ENCODE measurements around the gene TBXA2R. TPM values are rescaled to one million over a fixed set of nuclear protein-coding genes. Genes with fewer than 3 reads are reported as not detected.

The TBXA2R gene
- total and polyA plus RNA-seq, 2 of the 4 experiments (the other 2 are of a cell fraction), result 0.36 to 2.3 TPM

DNA sequence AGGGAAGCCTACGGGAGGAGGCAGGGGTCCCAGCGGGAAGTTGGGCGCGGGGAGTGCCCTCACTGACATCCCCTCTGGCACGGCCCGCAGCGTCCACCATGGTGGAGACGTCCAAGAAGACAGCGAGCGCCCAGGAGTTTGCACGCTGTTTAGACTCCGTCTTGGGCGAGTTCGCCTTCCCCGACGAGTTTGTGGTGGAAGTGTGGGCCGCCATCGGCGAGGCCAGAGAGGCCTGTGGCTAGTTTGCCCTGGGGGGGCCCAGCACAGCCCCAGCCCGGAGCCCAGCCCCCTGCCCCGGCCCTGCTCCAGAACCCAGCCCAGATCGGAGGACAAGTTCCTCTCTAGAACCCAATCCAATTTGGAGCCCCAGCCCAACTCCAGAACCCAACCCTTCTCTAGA, 16.7 kb downstream of the TBXA2R start:
- no TSS peak for BruUV-seq (replicated peaks)
- Histone ChIP-seq H3K27ac (ENCODE audit: insufficient read depth, low read length) (no peak overlapping the region), H3K9ac (ENCODE audit: low read depth, low read length) (no peak overlapping the region), H3K4me1 (ENCODE audit: control insufficient read depth, insufficient read depth, low read length) (no peaks in the 10 kb centered on the region), H3K9me3 (ENCODE audit: control insufficient read depth, insufficient read depth, low read length) (no peaks in the 10 kb centered on the region; the same call in 1 of the 2 replicates), H3K4me3 (ENCODE audit: insufficient read depth, low read depth, low read length) (no peak overlapping the region), H2AK9ac (replicated peaks; ENCODE audit: low read depth, low read length, poor library complexity) (no peak overlapping the region), H3K4me2 (ENCODE audit: low read depth, low read length) (no peak overlapping the region), H2AK5ac (ENCODE audit: low read depth, low read length) (no peak overlapping the region), H3K4ac (ENCODE audit: low read depth, low read length) (no peak overlapping the region), H4K20me1 (ENCODE audit: insufficient read depth, low read length) (no peaks in the 10 kb centered on the region), H2BK20ac (ENCODE audit: low read depth, low read length) (no peak overlapping the region), H2BK5ac (ENCODE audit: low read depth, low read length, poor library complexity, severe bottlenecking) (no peak overlapping the region), H3K79me1 (ENCODE audit: low read depth in 1 of 2, low read length in 2 of 2) (no peaks in the 10 kb centered on the region), H2AFZ (replicated peaks; ENCODE audit: low read length, poor library complexity) (no peak overlapping the region), H4K91ac (ENCODE audit: insufficient read depth, low read depth, low read length) (no peak overlapping the region), H3K23ac (ENCODE audit: low read depth, low read length) (no peak overlapping the region), H3K14ac (replicated peaks; ENCODE audit: low read depth, low read length) (no peak overlapping the region), H4K8ac (ENCODE audit: low read depth in 2 of 2, low read length in 2 of 2) (no peak overlapping the region), H4K5ac (ENCODE audit: low read depth, low read length) (no peak overlapping the region), H3K18ac (ENCODE audit: low read depth, low read length) (no peak overlapping the region), H3K27me3 (ENCODE audit: control insufficient read depth, insufficient read depth, low read length) (peaks cover 13% of the 10 kb centered on the region), H2BK120ac (ENCODE audit: low read depth, low read length) (no peak overlapping the region), H2BK15ac (ENCODE audit: low read depth, low read length) (no peak overlapping the region), H3K9me1 (ENCODE audit: insufficient read depth, low read length) (no peaks in the 10 kb centered on the region), H3K36me3 (ENCODE audit: control insufficient read depth, insufficient read depth, low read length) (no peaks in the 10 kb centered on the region), H3K56ac (ENCODE audit: extremely low read depth, insufficient read depth, low read length) (no peak overlapping the region)
- in situ Hi-C loops (cut with MboI; ENCODE audit: low sequenced_read_pairs), result no loop called here
- no peak for DNase-seq
- CTCF ChIA-PET, result no interaction called here
- dilution Hi-C loops (cut with HindIII; ENCODE audit: low sequenced_read_pairs, unreplicated experiment), result no loop called here
- 94% methylated on average over 7 of the region's 22 CpGs; no CpG with 5 or more reads in 1 of the 2 experiments for WGBS, 2 experiments (ENCODE audit: extremely low coverage in 2 of 2, insufficient read length in 1 of 2)
- intact Hi-C loops (cut with micrococcal nuclease), result no loop called here
- no peak for TF ChIP-seq SMC3 (IDR thresholded peaks at IDR 0.05; ENCODE audit: low read depth, low read length)
- no peak for TF ChIP-seq MAFK (IDR thresholded peaks at IDR 0.05; ENCODE audit: low read depth, low read length)
- TF ChIP-seq MAZ (IDR thresholded peaks at IDR 0.05; ENCODE audit: borderline replicate concordance, low read depth, low read length), result no peak
- no peak for TF ChIP-seq CEBPB (IDR thresholded peaks at IDR 0.05; ENCODE audit: low read depth, low read length)
- no peak for TF ChIP-seq RAD21 (IDR thresholded peaks at IDR 0.05; ENCODE audit: low read length)
- TF ChIP-seq RCOR1 (IDR thresholded peaks at IDR 0.05; ENCODE audit: insufficient replicate concordance, low read length), result no peak
- TF ChIP-seq, protein P1, sequence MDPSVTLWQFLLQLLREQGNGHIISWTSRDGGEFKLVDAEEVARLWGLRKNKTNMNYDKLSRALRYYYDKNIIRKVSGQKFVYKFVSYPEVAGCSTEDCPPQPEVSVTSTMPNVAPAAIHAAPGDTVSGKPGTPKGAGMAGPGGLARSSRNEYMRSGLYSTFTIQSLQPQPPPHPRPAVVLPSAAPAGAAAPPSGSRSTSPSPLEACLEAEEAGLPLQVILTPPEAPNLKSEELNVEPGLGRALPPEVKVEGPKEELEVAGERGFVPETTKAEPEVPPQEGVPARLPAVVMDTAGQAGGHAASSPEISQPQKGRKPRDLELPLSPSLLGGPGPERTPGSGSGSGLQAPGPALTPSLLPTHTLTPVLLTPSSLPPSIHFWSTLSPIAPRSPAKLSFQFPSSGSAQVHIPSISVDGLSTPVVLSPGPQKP (IDR thresholded peaks at IDR 0.05; ENCODE audit: borderline replicate concordance, low read depth, low read length), result no peak
- TF ChIP-seq POLR2A (IDR thresholded peaks at IDR 0.05; ENCODE audit: low read depth, low read length), result no peak
- no peak for TF ChIP-seq MXI1 (IDR thresholded peaks at IDR 0.05; ENCODE audit: borderline replicate concordance, low read depth, low read length)
- TF ChIP-seq, protein P2, sequence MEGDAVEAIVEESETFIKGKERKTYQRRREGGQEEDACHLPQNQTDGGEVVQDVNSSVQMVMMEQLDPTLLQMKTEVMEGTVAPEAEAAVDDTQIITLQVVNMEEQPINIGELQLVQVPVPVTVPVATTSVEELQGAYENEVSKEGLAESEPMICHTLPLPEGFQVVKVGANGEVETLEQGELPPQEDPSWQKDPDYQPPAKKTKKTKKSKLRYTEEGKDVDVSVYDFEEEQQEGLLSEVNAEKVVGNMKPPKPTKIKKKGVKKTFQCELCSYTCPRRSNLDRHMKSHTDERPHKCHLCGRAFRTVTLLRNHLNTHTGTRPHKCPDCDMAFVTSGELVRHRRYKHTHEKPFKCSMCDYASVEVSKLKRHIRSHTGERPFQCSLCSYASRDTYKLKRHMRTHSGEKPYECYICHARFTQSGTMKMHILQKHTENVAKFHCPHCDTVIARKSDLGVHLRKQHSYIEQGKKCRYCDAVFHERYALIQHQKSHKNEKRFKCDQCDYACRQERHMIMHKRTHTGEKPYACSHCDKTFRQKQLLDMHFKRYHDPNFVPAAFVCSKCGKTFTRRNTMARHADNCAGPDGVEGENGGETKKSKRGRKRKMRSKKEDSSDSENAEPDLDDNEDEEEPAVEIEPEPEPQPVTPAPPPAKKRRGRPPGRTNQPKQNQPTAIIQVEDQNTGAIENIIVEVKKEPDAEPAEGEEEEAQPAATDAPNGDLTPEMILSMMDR (conservative IDR thresholded peaks at IDR 0.05; ENCODE audit: low read depth, low read length), result no peak
- TF ChIP-seq BHLHE40 (IDR thresholded peaks at IDR 0.05; ENCODE audit: low read depth, low read length), result no peak
- TF ChIP-seq, protein P3, sequence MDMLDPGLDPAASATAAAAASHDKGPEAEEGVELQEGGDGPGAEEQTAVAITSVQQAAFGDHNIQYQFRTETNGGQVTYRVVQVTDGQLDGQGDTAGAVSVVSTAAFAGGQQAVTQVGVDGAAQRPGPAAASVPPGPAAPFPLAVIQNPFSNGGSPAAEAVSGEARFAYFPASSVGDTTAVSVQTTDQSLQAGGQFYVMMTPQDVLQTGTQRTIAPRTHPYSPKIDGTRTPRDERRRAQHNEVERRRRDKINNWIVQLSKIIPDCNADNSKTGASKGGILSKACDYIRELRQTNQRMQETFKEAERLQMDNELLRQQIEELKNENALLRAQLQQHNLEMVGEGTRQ (IDR thresholded peaks at IDR 0.05; ENCODE audit: low read depth, low read length), result no peak
- TF ChIP-seq CHD1 (IDR thresholded peaks at IDR 0.05; ENCODE audit: low read depth, low read length), result no peak
- no peak for TF ChIP-seq FOS (IDR thresholded peaks at IDR 0.05; ENCODE audit: low read depth, low read length)
- TF ChIP-seq NFE2L2 (IDR thresholded peaks at IDR 0.05; ENCODE audit: low read depth, low read length), result no peak
- no peak for TF ChIP-seq RFX5 (IDR thresholded peaks at IDR 0.05; ENCODE audit: low read depth, low read length)
- no peak for ATAC-seq (ENCODE audit: low read depth)
- POLR2A ChIA-PET (ENCODE audit: unreplicated experiment), result no interaction called here
